ENCODE results near the gene LYPD6. TPM values are rescaled to one million over a fixed set of nuclear protein-coding genes. Genes with fewer than 3 reads are reported as not detected.

Gene LYPD6
- total and polyA plus RNA-seq, 4 donors, result 0.15 to 0.42 (median 0.23) TPM

GRCh38 chr2:149463328-149464002, 133.1 kb downstream of the LYPD6 start:
- H3K9ac ChIP-seq (ENCODE audit: low read depth in 1 of 2, low read length in 2 of 2), result no peak overlapping the region
- DNase-seq (ENCODE audit: low spot score), result no peak
- 33% methylated on average over 2 of the region's 2 CpGs for WGBS
- no peaks in the 10 kb centered on the region for H3K4me1 ChIP-seq (ENCODE audit: control insufficient read depth in 4 of 4, insufficient read depth in 4 of 4, low read length in 3 of 4)
- no peak overlapping the region for H3K27ac ChIP-seq (ENCODE audit: low read depth in 1 of 2, low read length in 2 of 2)
- no peaks in the 10 kb centered on the region for H3K27me3 ChIP-seq (ENCODE audit: control insufficient read depth in 4 of 4, insufficient read depth in 4 of 4, low read length in 3 of 4)
- TF ChIP-seq NR2F2 (IDR thresholded peaks at IDR 0.05), result no peak
- TF ChIP-seq GABPA (IDR thresholded peaks at IDR 0.05 in 1 of 2, conservative IDR thresholded peaks at IDR 0.05 in 1 of 2), result no peak
- TF ChIP-seq YY1 (IDR thresholded peaks at IDR 0.05), result no peak
- no peak for TF ChIP-seq ATF3 (IDR thresholded peaks at IDR 0.05)
- TF ChIP-seq REST (IDR thresholded peaks at IDR 0.05), result no peak
- no peak for TF ChIP-seq CTCF (IDR thresholded peaks at IDR 0.05; ENCODE audit: low read depth, low read length, missing input control)
- no peak for TF ChIP-seq TAF1 (conservative IDR thresholded peaks at IDR 0.05)
- no peak for TF ChIP-seq MAX (IDR thresholded peaks at IDR 0.05)
- TF ChIP-seq FOXA1 (IDR thresholded peaks at IDR 0.05), result no peak
- TF ChIP-seq EGR1 (IDR thresholded peaks at IDR 0.05; ENCODE audit: low read depth in 2 of 2), result no peak
- TF ChIP-seq HNF4G (IDR thresholded peaks at IDR 0.05), result no peak
- TF ChIP-seq ZBTB33 (IDR thresholded peaks at IDR 0.05), result no peak
- TF ChIP-seq JUND (IDR thresholded peaks at IDR 0.05), result no peak
- peaks cover 0 to 5% (median 4%) of the 10 kb centered on the region in 4 donors for H3K9me3 ChIP-seq (ENCODE audit: control insufficient read depth in 4 of 4, low read length in 3 of 4)
- H3K4me3 ChIP-seq (ENCODE audit: low read depth in 1 of 3, low read length in 3 of 3), result no peak overlapping the region
- H3K36me3 ChIP-seq (ENCODE audit: control insufficient read depth in 4 of 4, insufficient read depth in 3 of 4, low read depth in 1 of 4, low read length in 3 of 4), result no peaks in the 10 kb centered on the region

GRCh38 chr2:149464396-149464795, 134.0 kb downstream of the LYPD6 start:
- no peaks in the 10 kb centered on the region for H3K27me3 ChIP-seq (ENCODE audit: control insufficient read depth in 4 of 4, insufficient read depth in 4 of 4, low read length in 3 of 4)
- H3K4me1 ChIP-seq (ENCODE audit: control insufficient read depth in 4 of 4, insufficient read depth in 4 of 4, low read length in 3 of 4), result no peaks in the 10 kb centered on the region
- no peaks in the 10 kb centered on the region for H3K36me3 ChIP-seq (ENCODE audit: control insufficient read depth in 4 of 4, insufficient read depth in 3 of 4, low read depth in 1 of 4, low read length in 3 of 4)
- H3K4me3 ChIP-seq (ENCODE audit: low read depth in 1 of 3, low read length in 3 of 3), result no peak overlapping the region
- H3K9ac ChIP-seq (ENCODE audit: low read depth in 1 of 2, low read length in 2 of 2), result no peak overlapping the region
- H3K27ac ChIP-seq (ENCODE audit: low read depth in 1 of 2, low read length in 2 of 2), result no peak overlapping the region
- 93% methylated on average over 7 of the region's 7 CpGs for WGBS
- no peak for DNase-seq (ENCODE audit: low spot score)
- peaks cover 0 to 5% (median 4%) of the 10 kb centered on the region in 4 donors for H3K9me3 ChIP-seq (ENCODE audit: control insufficient read depth in 4 of 4, low read length in 3 of 4)
- TF ChIP-seq SP1 (IDR thresholded peaks at IDR 0.05) (no peak), GABPA (IDR thresholded peaks at IDR 0.05 in 1 of 2, conservative IDR thresholded peaks at IDR 0.05 in 1 of 2) (no peak), FOXA2 (IDR thresholded peaks at IDR 0.05) (no peak), RAD21 (IDR thresholded peaks at IDR 0.05) (no peak), HNF4G (IDR thresholded peaks at IDR 0.05) (no peak), TAF1 (conservative IDR thresholded peaks at IDR 0.05) (no peak), ATF3 (IDR thresholded peaks at IDR 0.05) (no peak), FOXA1 (IDR thresholded peaks at IDR 0.05) (no peak), REST (IDR thresholded peaks at IDR 0.05) (no peak), NR2F2 (IDR thresholded peaks at IDR 0.05) (no peak), YY1 (IDR thresholded peaks at IDR 0.05) (no peak), EGR1 (IDR thresholded peaks at IDR 0.05; ENCODE audit: low read depth in 2 of 2) (no peak), RXRA (IDR thresholded peaks at IDR 0.05) (no peak)

All from liver (tissue), 9 donors.